ENCODE measurements around the gene CDH4. TPM values are rescaled to one million over a fixed set of nuclear protein-coding genes. Genes with fewer than 3 reads are reported as not detected.
A peak's percentile ranks its signal among the peaks of the same experiment; 100 is the strongest.

CDH4 gene
- total RNA-seq, 1 donor from 2014 or later = 12.1 TPM

- no peaks in the 10 kb centered on the region for H3K36me3 ChIP-seq (ENCODE audit: control insufficient read depth, insufficient read depth, low read length)
- DNase-seq (ENCODE audit: low read depth) (no peak), FAIRE-seq (no peak)
- no peaks in the 10 kb centered on the region for H3K27me3 ChIP-seq (ENCODE audit: control insufficient read depth, insufficient read depth, low read length)
- no peak for TF ChIP-seq CTCF (IDR thresholded peaks at IDR 0.05; ENCODE audit: insufficient read depth, low read length, severe bottlenecking)
- H3K4me3 ChIP-seq (ENCODE audit: low read depth, low read length) = no peak overlapping the region
These were observed 402.7 kb downstream of the CDH4 start for GRCh38 chr20:61654726-61655125.

- TF ChIP-seq CTCF (IDR thresholded peaks at IDR 0.05; ENCODE audit: insufficient read depth, low read length, severe bottlenecking) = no peak
- DNase-seq (ENCODE audit: low read depth) (no peak), FAIRE-seq (peak; percentile 43)
- Histone ChIP-seq H3K4me3 (ENCODE audit: low read depth, low read length) (no peak overlapping the region), H3K27me3 (ENCODE audit: control insufficient read depth, insufficient read depth, low read length) (no peaks in the 10 kb centered on the region), H3K36me3 (ENCODE audit: control insufficient read depth, insufficient read depth, low read length) (no peaks in the 10 kb centered on the region)
These were observed 403.5 kb downstream of the CDH4 start for GRCh38 chr20:61655591-61655990.

- no peak for TF ChIP-seq CTCF (IDR thresholded peaks at IDR 0.05; ENCODE audit: insufficient read depth, low read length, severe bottlenecking)
- no peaks in the 10 kb centered on the region for H3K27me3 ChIP-seq (ENCODE audit: control insufficient read depth, insufficient read depth, low read length)
- FAIRE-seq = no peak
- DNase-seq (ENCODE audit: low read depth) = no peak
- no peaks in the 10 kb centered on the region for H3K36me3 ChIP-seq (ENCODE audit: control insufficient read depth, insufficient read depth, low read length)
- H3K4me3 ChIP-seq (ENCODE audit: low read depth, low read length) = no peak overlapping the region
These were observed 404.1 kb downstream of the CDH4 start for GRCh38 chr20:61656198-61656597.

- H3K4me3 ChIP-seq (ENCODE audit: low read depth, low read length) = no peak overlapping the region
- no peaks in the 10 kb centered on the region for H3K36me3 ChIP-seq (ENCODE audit: control insufficient read depth, insufficient read depth, low read length)
- no peak for FAIRE-seq
- TF ChIP-seq CTCF (IDR thresholded peaks at IDR 0.05; ENCODE audit: insufficient read depth, low read length, severe bottlenecking) = no peak
- no peaks in the 10 kb centered on the region for H3K27me3 ChIP-seq (ENCODE audit: control insufficient read depth, insufficient read depth, low read length)
- no peak for DNase-seq (ENCODE audit: low read depth)
These were observed 405.8 kb downstream of the CDH4 start for GRCh38 chr20:61657721-61658377.

- DNase-seq (ENCODE audit: low read depth) (no peak), FAIRE-seq (no peak)
- no peak overlapping the region for H3K4me3 ChIP-seq (ENCODE audit: low read depth, low read length)
- no peaks in the 10 kb centered on the region for H3K36me3 ChIP-seq (ENCODE audit: control insufficient read depth, insufficient read depth, low read length)
- H3K27me3 ChIP-seq (ENCODE audit: control insufficient read depth, insufficient read depth, low read length) = no peaks in the 10 kb centered on the region
- no peak for TF ChIP-seq CTCF (IDR thresholded peaks at IDR 0.05; ENCODE audit: insufficient read depth, low read length, severe bottlenecking)
These were observed 406.5 kb downstream of the CDH4 start for GRCh38 chr20:61658563-61658962.
